ENCODE results near the gene DOCK7.

DOCK7 gene

GRCh38 chr1:62514746-62515423 lies 173.3 kb downstream of the DOCK7 start:
- H3K36me3 ChIP-seq (replicated peaks; ENCODE audit: insufficient read depth, low read length), result no peaks in the 10 kb centered on the region
- H3K4me2 ChIP-seq (ENCODE audit: low read depth, low read length), result no peak overlapping the region

GRCh38 chr1:62513013-62513412 lies 175.2 kb downstream of the DOCK7 start:
- no peaks in the 10 kb centered on the region for H4K20me1 ChIP-seq (ENCODE audit: insufficient read depth, low read length)
- H3K27ac ChIP-seq (ENCODE audit: low read length), result no peak overlapping the region
- H3K27me3 ChIP-seq (replicated peaks; ENCODE audit: insufficient read depth, low read length), result no peaks in the 10 kb centered on the region
- no peaks in the 10 kb centered on the region for H3K4me1 ChIP-seq (ENCODE audit: low read length)
- H3K9ac ChIP-seq (ENCODE audit: low read length), result no peak overlapping the region
- TF ChIP-seq EZH2phosphoT487 (IDR thresholded peaks at IDR 0.05; ENCODE audit: low read length) (no peak), EZH2 (optimal IDR thresholded peaks at IDR 0.05; ENCODE audit: low read depth, low read length) (no peak), CTCF (IDR thresholded peaks at IDR 0.05; ENCODE audit: low read length) (no peak)
- no peaks in the 10 kb centered on the region for H3F3A ChIP-seq (ENCODE audit: insufficient read depth, low read length)
- no peaks in the 10 kb centered on the region for H3K36me3 ChIP-seq (replicated peaks; ENCODE audit: insufficient read depth, low read length)
- DNase-seq, result no peak
- no peak overlapping the region for H2AFZ ChIP-seq (ENCODE audit: low read length)
- H3K79me2 ChIP-seq (ENCODE audit: low read length), result no peaks in the 10 kb centered on the region
- H3K9me3 ChIP-seq (replicated peaks; ENCODE audit: insufficient read depth, low read length), result no peaks in the 10 kb centered on the region
- no peak overlapping the region for H3K4me2 ChIP-seq (ENCODE audit: low read depth, low read length)
- no peak overlapping the region for H3K4me3 ChIP-seq (ENCODE audit: low read length)
- H3K9me2 ChIP-seq (replicated peaks; ENCODE audit: insufficient read depth, low read length), result no peaks in the 10 kb centered on the region

More at GRCh38 chr1:62514746-62515423, 173.3 kb downstream of the DOCK7 start:
- Histone ChIP-seq H3K9me2 (replicated peaks; ENCODE audit: insufficient read depth, low read length) (no peaks in the 10 kb centered on the region), H3K27me3 (replicated peaks; ENCODE audit: insufficient read depth, low read length) (no peaks in the 10 kb centered on the region), H2AFZ (ENCODE audit: low read length) (no peak overlapping the region), H3K4me3 (ENCODE audit: low read length) (no peak overlapping the region), H3K9ac (ENCODE audit: low read length) (no peak overlapping the region), H3K9me3 (replicated peaks; ENCODE audit: insufficient read depth, low read length) (no peaks in the 10 kb centered on the region), H3K27ac (ENCODE audit: low read length) (no peak overlapping the region), H3K4me1 (ENCODE audit: low read length) (no peaks in the 10 kb centered on the region), H3F3A (ENCODE audit: insufficient read depth, low read length) (no peaks in the 10 kb centered on the region), H3K79me2 (ENCODE audit: low read length) (no peaks in the 10 kb centered on the region), H4K20me1 (ENCODE audit: insufficient read depth, low read length) (no peaks in the 10 kb centered on the region)
- TF ChIP-seq CTCF (IDR thresholded peaks at IDR 0.05; ENCODE audit: low read length), result no peak
- TF ChIP-seq EZH2phosphoT487 (IDR thresholded peaks at IDR 0.05; ENCODE audit: low read length), result no peak
- no peak for TF ChIP-seq EZH2 (optimal IDR thresholded peaks at IDR 0.05; ENCODE audit: low read depth, low read length)
- DNase-seq, result no peak

GRCh38 chr1:62509028-62509427 lies 179.2 kb downstream of the DOCK7 start:
- no peak for DNase-seq
- Histone ChIP-seq H3K4me2 (ENCODE audit: low read depth, low read length) (no peak overlapping the region), H2AFZ (ENCODE audit: low read length) (no peak overlapping the region), H3F3A (ENCODE audit: insufficient read depth, low read length) (no peaks in the 10 kb centered on the region), H4K20me1 (ENCODE audit: insufficient read depth, low read length) (no peaks in the 10 kb centered on the region), H3K36me3 (replicated peaks; ENCODE audit: insufficient read depth, low read length) (no peaks in the 10 kb centered on the region), H3K27me3 (replicated peaks; ENCODE audit: insufficient read depth, low read length) (no peaks in the 10 kb centered on the region), H3K4me1 (ENCODE audit: low read length) (no peaks in the 10 kb centered on the region), H3K9me2 (replicated peaks; ENCODE audit: insufficient read depth, low read length) (no peaks in the 10 kb centered on the region), H3K4me3 (ENCODE audit: low read length) (no peak overlapping the region), H3K79me2 (ENCODE audit: low read length) (no peaks in the 10 kb centered on the region), H3K9ac (ENCODE audit: low read length) (no peak overlapping the region), H3K27ac (ENCODE audit: low read length) (no peak overlapping the region), H3K9me3 (replicated peaks; ENCODE audit: insufficient read depth, low read length) (no peaks in the 10 kb centered on the region)
- TF ChIP-seq CTCF (IDR thresholded peaks at IDR 0.05; ENCODE audit: low read length), result no peak
- TF ChIP-seq EZH2 (optimal IDR thresholded peaks at IDR 0.05; ENCODE audit: low read depth, low read length), result no peak
- TF ChIP-seq EZH2phosphoT487 (IDR thresholded peaks at IDR 0.05; ENCODE audit: low read length), result no peak
